IPS-18a (cell line): ENCODE results near the gene SETD4.

ENCODE experiments used
- H3K27ac ChIP-seq: one replicate; pipeline ENCODE4 v1.5.1; 2013; ENCODE audit warnings: low read length
- H3K27me3 ChIP-seq: one replicate; pipeline ENCODE4 v1.6.1; 2013; ENCODE audit warnings: mild to moderate bottlenecking, low read length; ENCODE audit not compliant: control insufficient read depth, insufficient read depth
- H3K36me3 ChIP-seq: one replicate; pipeline ENCODE4 v1.6.1; 2013; ENCODE audit warnings: low read depth, low read length; ENCODE audit not compliant: control insufficient read depth
- H3K4me1 ChIP-seq: one replicate; pipeline ENCODE4 v1.6.1; 2013; ENCODE audit warnings: low read depth, low read length; ENCODE audit not compliant: control insufficient read depth
- H3K4me3 ChIP-seq: one replicate; pipeline ENCODE4 v1.5.1; 2013; ENCODE audit warnings: low read length
- H3K9ac ChIP-seq: one replicate; pipeline ENCODE4 v1.6.1; 2013; ENCODE audit warnings: mild to moderate bottlenecking, low read length, moderate library complexity
- H3K9me3 ChIP-seq: one replicate; pipeline ENCODE4 v1.6.1; 2013; ENCODE audit warnings: low read depth, low read length; ENCODE audit not compliant: control insufficient read depth

The SETD4 gene

GRCh38 chr21:36061445-36061844, 1.1 kb upstream of the SETD4 start:
- Histone ChIP-seq H3K9me3 (no peaks in the 10 kb centered on the region), H3K4me3 (peak overlapping the region; percentile 94), H3K9ac (no peak overlapping the region), H3K27ac (no peak overlapping the region), H3K36me3 (peaks cover 17% of the 10 kb centered on the region), H3K4me1 (no peaks in the 10 kb centered on the region), H3K27me3 (no peaks in the 10 kb centered on the region)

DNA sequence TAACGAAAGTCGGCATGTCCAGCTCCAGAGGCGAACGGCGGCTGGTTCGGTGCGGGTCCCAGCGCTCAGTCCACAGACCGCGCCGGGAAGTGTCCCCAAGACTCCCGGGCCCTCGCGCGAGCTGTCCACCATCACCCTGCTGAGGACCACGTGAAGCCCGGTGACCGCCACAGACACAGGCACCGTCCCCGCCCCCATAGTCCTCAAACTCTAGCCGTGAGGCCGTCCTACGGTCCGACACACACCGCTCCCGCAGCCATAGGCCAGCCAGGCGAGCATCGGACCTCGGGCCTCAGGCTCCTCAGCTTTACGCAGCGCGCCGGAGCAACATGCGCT, 535 bp downstream of the SETD4 start:
- H3K27ac ChIP-seq: peak overlapping the region; percentile 70
- H3K9ac ChIP-seq: peak overlapping the region; percentile 70
- H3K4me3 ChIP-seq: peak overlapping the region; percentile 94
- H3K4me1 ChIP-seq: no peaks in the 10 kb centered on the region
- peaks cover 33% of the 10 kb centered on the region for H3K36me3 ChIP-seq
- no peaks in the 10 kb centered on the region for H3K9me3 ChIP-seq
- H3K27me3 ChIP-seq: no peaks in the 10 kb centered on the region

GRCh38 chr21:36055551-36055950, 4.8 kb downstream of the SETD4 start:
- H3K9me3 ChIP-seq: no peaks in the 10 kb centered on the region
- no peaks in the 10 kb centered on the region for H3K27me3 ChIP-seq
- no peak overlapping the region for H3K27ac ChIP-seq
- peaks cover 63% of the 10 kb centered on the region for H3K36me3 ChIP-seq
- no peaks in the 10 kb centered on the region for H3K4me1 ChIP-seq
- H3K4me3 ChIP-seq: no peak overlapping the region
- H3K9ac ChIP-seq: no peak overlapping the region

GRCh38 chr21:36053715-36054062, 6.6 kb downstream of the SETD4 start:
- Histone ChIP-seq H3K4me3 (no peak overlapping the region), H3K27me3 (no peaks in the 10 kb centered on the region), H3K27ac (no peak overlapping the region), H3K36me3 (peaks cover 76% of the 10 kb centered on the region), H3K9ac (no peak overlapping the region), H3K4me1 (no peaks in the 10 kb centered on the region), H3K9me3 (no peaks in the 10 kb centered on the region)

- Histone ChIP-seq H3K27me3 (no peaks in the 10 kb centered on the region), H3K4me3 (no peak overlapping the region), H3K4me1 (no peaks in the 10 kb centered on the region), H3K36me3 (peaks cover 79% of the 10 kb centered on the region), H3K27ac (no peak overlapping the region), H3K9me3 (no peaks in the 10 kb centered on the region), H3K9ac (no peak overlapping the region)
Measured at GRCh38 chr21:36052860-36053714, 7.2 kb downstream of the SETD4 start.

DNA sequence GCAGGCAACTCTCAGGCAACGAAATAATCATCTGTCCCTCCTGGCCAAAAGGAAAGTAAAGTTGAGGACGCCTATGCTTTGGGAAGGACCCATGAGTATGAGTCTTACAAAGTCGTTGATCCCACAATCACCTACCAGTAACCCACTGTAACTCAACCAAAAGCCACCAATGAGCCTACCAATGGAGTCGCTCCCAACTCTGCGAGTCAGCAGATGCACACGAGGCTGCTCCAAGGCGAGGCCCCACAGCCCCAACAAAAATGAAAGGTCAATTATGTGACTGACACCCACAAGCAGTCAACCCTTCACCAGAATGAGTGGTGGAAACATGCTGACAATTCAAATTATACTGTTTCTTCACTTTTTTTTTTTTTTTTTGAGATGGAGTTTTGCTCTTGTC, 12.0 kb downstream of the SETD4 start:
- no peaks in the 10 kb centered on the region for H3K9me3 ChIP-seq
- peaks cover 76% of the 10 kb centered on the region for H3K36me3 ChIP-seq
- H3K27me3 ChIP-seq: no peaks in the 10 kb centered on the region

GRCh38 chr21:36047139-36047538, 13.2 kb downstream of the SETD4 start:
- Histone ChIP-seq H3K36me3 (peaks cover 76% of the 10 kb centered on the region), H3K4me1 (no peaks in the 10 kb centered on the region), H3K27ac (no peak overlapping the region), H3K27me3 (no peaks in the 10 kb centered on the region), H3K9me3 (no peaks in the 10 kb centered on the region), H3K9ac (no peak overlapping the region), H3K4me3 (no peak overlapping the region)

More for the DNA sequence above, 12.0 kb downstream of the SETD4 start:
- H3K9ac ChIP-seq: no peak overlapping the region
- H3K4me3 ChIP-seq: no peak overlapping the region
- no peak overlapping the region for H3K27ac ChIP-seq
- H3K4me1 ChIP-seq: no peaks in the 10 kb centered on the region

DNA sequence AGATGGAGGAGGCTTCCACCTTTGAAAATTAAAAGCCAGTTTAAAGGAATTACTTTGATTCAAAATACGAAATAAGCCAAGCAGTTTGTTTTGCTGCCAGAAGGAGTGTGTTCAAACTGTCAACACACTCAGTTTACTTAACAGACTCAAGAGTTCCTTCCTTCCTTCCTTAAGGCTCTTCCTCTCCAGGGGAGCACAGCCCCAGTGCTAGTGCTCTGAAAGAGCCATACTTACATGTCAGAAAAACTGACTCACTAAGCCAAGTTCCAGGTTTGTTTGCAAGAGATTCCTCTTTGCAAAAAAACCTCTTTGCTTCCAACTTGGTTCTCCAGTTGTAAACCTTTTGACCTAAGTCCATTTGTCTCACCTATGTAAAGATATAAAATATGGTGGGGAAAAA, 14.3 kb downstream of the SETD4 start:
- Histone ChIP-seq H3K27me3 (no peaks in the 10 kb centered on the region), H3K27ac (no peak overlapping the region), H3K4me3 (no peak overlapping the region), H3K9ac (no peak overlapping the region), H3K4me1 (no peaks in the 10 kb centered on the region), H3K36me3 (peaks cover 84% of the 10 kb centered on the region), H3K9me3 (no peaks in the 10 kb centered on the region)

- no peak overlapping the region for H3K27ac ChIP-seq
- H3K36me3 ChIP-seq: peaks cover 87% of the 10 kb centered on the region
- H3K27me3 ChIP-seq: no peaks in the 10 kb centered on the region
- H3K9me3 ChIP-seq: no peaks in the 10 kb centered on the region
- no peak overlapping the region for H3K4me3 ChIP-seq
- H3K4me1 ChIP-seq: no peaks in the 10 kb centered on the region
- H3K9ac ChIP-seq: no peak overlapping the region
Measured at GRCh38 chr21:36044056-36044455, 16.3 kb downstream of the SETD4 start.

GRCh38 chr21:36041910-36042309, 18.4 kb downstream of the SETD4 start:
- Histone ChIP-seq H3K36me3 (peaks cover 88% of the 10 kb centered on the region), H3K4me3 (no peak overlapping the region), H3K9ac (no peak overlapping the region), H3K4me1 (no peaks in the 10 kb centered on the region), H3K27me3 (no peaks in the 10 kb centered on the region), H3K9me3 (no peaks in the 10 kb centered on the region), H3K27ac (no peak overlapping the region)

GRCh38 chr21:36040389-36040788, 19.9 kb downstream of the SETD4 start:
- H3K9me3 ChIP-seq: no peaks in the 10 kb centered on the region
- peaks cover 87% of the 10 kb centered on the region for H3K36me3 ChIP-seq
- no peak overlapping the region for H3K27ac ChIP-seq
- no peaks in the 10 kb centered on the region for H3K4me1 ChIP-seq
- no peak overlapping the region for H3K4me3 ChIP-seq
- no peak overlapping the region for H3K9ac ChIP-seq
- no peaks in the 10 kb centered on the region for H3K27me3 ChIP-seq

- Histone ChIP-seq H3K27ac (no peak overlapping the region), H3K9ac (no peak overlapping the region), H3K36me3 (peaks cover 87% of the 10 kb centered on the region), H3K9me3 (no peaks in the 10 kb centered on the region), H3K4me3 (no peak overlapping the region), H3K27me3 (no peaks in the 10 kb centered on the region), H3K4me1 (no peaks in the 10 kb centered on the region)
Measured at GRCh38 chr21:36039861-36040260, 20.5 kb downstream of the SETD4 start.
